Measurements from ENCODE around the gene SMIM44.

Gene SMIM44

DNA sequence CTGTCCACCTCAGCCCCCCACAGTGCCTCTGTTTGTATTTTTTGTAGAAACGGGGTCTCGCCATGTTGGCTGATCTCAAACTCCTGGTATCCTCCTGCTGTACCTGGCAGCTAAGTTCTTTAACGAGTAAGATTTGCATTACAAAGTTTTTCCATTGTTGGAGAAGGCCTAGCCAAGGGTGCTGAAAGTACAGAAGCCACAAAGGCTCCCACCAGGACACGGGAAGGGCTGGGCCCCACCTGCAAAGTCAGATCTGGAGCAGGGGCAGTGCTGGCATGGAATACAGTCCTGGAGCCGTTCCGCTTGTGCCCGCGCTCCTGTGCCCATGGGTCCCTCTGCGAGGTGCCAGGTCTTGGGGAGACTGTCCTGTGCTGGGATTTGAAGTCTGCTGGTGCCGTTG lies 35.0 kb upstream of the SMIM44 start:
- Histone ChIP-seq H3K36me3 (replicated peaks; ENCODE audit: low read depth, low read length) (peaks cover 19% of the 10 kb centered on the region), H3K4me3 (ENCODE audit: low read length) (no peak overlapping the region), H2AFZ (ENCODE audit: low read depth, low read length) (no peak overlapping the region), H3K27me3 (ENCODE audit: low read depth, low read length) (no peaks in the 10 kb centered on the region), H3K4me1 (ENCODE audit: low read length) (peaks cover 4% of the 10 kb centered on the region; the same call in 1 of the 2 replicates), H3K27ac (ENCODE audit: low read length) (no peak overlapping the region), H3K4me2 (ENCODE audit: low read length) (no peak overlapping the region), H3K79me2 (ENCODE audit: low read length) (peaks cover 78% of the 10 kb centered on the region), H3K9ac (ENCODE audit: low read length) (no peak overlapping the region), H4K20me1 (ENCODE audit: insufficient read depth, low read length) (peaks cover 77% of the 10 kb centered on the region), H3K9me3 (ENCODE audit: insufficient read depth, low read length) (no peaks in the 10 kb centered on the region)
- TF ChIP-seq, protein P1, sequence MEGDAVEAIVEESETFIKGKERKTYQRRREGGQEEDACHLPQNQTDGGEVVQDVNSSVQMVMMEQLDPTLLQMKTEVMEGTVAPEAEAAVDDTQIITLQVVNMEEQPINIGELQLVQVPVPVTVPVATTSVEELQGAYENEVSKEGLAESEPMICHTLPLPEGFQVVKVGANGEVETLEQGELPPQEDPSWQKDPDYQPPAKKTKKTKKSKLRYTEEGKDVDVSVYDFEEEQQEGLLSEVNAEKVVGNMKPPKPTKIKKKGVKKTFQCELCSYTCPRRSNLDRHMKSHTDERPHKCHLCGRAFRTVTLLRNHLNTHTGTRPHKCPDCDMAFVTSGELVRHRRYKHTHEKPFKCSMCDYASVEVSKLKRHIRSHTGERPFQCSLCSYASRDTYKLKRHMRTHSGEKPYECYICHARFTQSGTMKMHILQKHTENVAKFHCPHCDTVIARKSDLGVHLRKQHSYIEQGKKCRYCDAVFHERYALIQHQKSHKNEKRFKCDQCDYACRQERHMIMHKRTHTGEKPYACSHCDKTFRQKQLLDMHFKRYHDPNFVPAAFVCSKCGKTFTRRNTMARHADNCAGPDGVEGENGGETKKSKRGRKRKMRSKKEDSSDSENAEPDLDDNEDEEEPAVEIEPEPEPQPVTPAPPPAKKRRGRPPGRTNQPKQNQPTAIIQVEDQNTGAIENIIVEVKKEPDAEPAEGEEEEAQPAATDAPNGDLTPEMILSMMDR (IDR thresholded peaks at IDR 0.05; ENCODE audit: low read depth, low read length) = no peak
- no peak for TF ChIP-seq EZH2phosphoT487 (IDR thresholded peaks at IDR 0.05; ENCODE audit: low read depth)

DNA sequence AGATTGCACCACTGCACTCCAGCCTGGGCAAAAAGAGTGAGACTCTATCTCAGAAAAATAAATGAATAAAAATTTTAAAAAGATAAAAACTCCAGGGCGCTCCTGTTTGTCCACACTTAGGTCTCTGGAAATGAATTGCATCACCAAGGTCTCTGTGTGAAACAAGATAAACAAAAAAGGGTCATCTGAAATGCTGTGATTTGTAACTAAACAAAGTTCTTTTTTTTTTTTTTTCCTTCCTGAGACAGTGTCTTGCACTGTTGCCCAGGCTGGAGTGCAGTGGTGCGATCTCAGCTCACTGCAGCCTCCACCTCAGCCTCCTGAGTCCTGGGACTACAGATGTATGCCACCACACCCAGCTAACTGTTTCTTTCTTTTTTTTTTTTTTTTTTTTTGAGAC lies 34.4 kb upstream of the SMIM44 start:
- H3K27ac ChIP-seq (ENCODE audit: low read length) = no peak overlapping the region
- peaks cover 83% of the 10 kb centered on the region for H4K20me1 ChIP-seq (ENCODE audit: insufficient read depth, low read length)
- H3K36me3 ChIP-seq (replicated peaks; ENCODE audit: low read depth, low read length) = peaks cover 19% of the 10 kb centered on the region

DNA sequence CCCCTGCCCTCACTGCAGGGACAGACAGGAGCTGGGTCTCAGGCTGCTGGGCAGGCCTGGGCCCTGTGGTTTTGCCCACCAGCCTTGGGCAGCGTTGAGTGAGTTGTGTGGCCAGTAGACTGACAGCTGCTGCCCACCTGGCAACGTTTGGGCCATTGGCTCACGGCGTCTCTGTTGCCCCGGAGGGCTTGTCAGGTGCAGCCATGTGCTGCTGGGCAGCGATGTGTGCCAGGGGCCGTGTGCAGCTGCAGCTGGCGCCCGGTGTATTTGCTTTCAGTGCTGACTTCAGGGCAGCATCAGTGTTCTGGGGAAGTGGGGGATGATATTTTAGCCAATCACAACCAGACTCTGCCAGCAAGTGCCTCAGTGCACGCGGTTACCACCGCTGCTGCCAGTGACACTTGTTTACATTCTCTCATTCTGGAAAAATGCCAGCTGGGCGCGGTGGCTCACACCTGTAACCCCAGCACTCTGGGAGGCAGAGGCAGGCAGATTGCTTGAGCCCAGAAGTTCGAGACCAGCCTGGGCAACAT lies 33.5 kb upstream of the SMIM44 start:
- Histone ChIP-seq H3K27me3 (ENCODE audit: low read depth, low read length) (no peaks in the 10 kb centered on the region), H3K27ac (ENCODE audit: low read length) (no peak overlapping the region), H3K4me3 (ENCODE audit: low read length) (no peak overlapping the region), H3K79me2 (ENCODE audit: low read length) (peaks cover 85% of the 10 kb centered on the region), H3K36me3 (replicated peaks; ENCODE audit: low read depth, low read length) (peaks cover 15% of the 10 kb centered on the region), H4K20me1 (ENCODE audit: insufficient read depth, low read length) (peaks cover 85% of the 10 kb centered on the region), H3K9ac (ENCODE audit: low read length) (no peak overlapping the region), H3K4me1 (ENCODE audit: low read length) (peaks cover 4% of the 10 kb centered on the region; the same call in 1 of the 2 replicates), H3K4me2 (ENCODE audit: low read length) (no peak overlapping the region), H2AFZ (ENCODE audit: low read depth, low read length) (no peak overlapping the region), H3K9me3 (ENCODE audit: insufficient read depth, low read length) (no peaks in the 10 kb centered on the region)
- TF ChIP-seq, protein P1 (IDR thresholded peaks at IDR 0.05; ENCODE audit: low read depth, low read length) = no peak
- TF ChIP-seq EZH2phosphoT487 (IDR thresholded peaks at IDR 0.05; ENCODE audit: low read depth) = no peak

More for the DNA sequence above, 34.4 kb upstream of the SMIM44 start:
- no peaks in the 10 kb centered on the region for H3K9me3 ChIP-seq (ENCODE audit: insufficient read depth, low read length)
- no peak overlapping the region for H3K4me2 ChIP-seq (ENCODE audit: low read length)
- H3K27me3 ChIP-seq (ENCODE audit: low read depth, low read length) = no peaks in the 10 kb centered on the region
- H3K79me2 ChIP-seq (ENCODE audit: low read length) = peaks cover 85% of the 10 kb centered on the region
- no peak overlapping the region for H3K4me3 ChIP-seq (ENCODE audit: low read length)
- H2AFZ ChIP-seq (ENCODE audit: low read depth, low read length) = no peak overlapping the region
- TF ChIP-seq, protein P1 (IDR thresholded peaks at IDR 0.05; ENCODE audit: low read depth, low read length) = no peak
- no peak for TF ChIP-seq EZH2phosphoT487 (IDR thresholded peaks at IDR 0.05; ENCODE audit: low read depth)
- H3K4me1 ChIP-seq (ENCODE audit: low read length) = peaks cover 4% of the 10 kb centered on the region; the same call in 1 of the 2 replicates
- H3K9ac ChIP-seq (ENCODE audit: low read length) = no peak overlapping the region

DNA sequence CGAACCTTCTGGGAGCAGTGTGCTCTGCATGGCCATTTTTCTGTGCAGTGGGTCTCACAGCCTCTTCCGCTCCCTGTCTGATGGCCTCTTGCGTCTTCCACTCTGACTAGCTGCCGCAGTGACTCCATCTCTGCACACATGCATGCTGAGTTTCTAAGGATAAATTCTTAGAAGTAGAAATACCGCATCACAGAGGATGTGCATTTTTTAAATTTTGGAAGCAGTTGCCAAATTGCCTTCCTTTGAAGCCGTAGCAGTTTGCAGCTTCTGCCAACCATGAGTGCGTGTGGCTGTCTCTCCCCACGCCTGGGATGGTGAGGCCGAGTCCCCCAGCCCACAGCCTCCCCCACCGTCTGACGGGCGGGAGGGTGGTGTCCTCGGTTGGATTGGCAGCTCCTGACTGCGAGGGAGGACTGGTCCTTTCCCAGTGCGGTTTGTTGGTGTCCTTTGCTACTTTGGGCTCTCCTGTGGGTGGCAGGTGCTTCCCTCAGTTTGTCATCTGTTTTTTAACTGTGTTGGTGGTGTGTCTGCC lies 32.7 kb upstream of the SMIM44 start:
- no peak overlapping the region for H3K4me2 ChIP-seq (ENCODE audit: low read length)
- H3K4me1 ChIP-seq (ENCODE audit: low read length) = peaks cover 4% of the 10 kb centered on the region; the same call in 1 of the 2 replicates
- peaks cover 86% of the 10 kb centered on the region for H3K79me2 ChIP-seq (ENCODE audit: low read length)
- no peak overlapping the region for H3K9ac ChIP-seq (ENCODE audit: low read length)
- H2AFZ ChIP-seq (ENCODE audit: low read depth, low read length) = no peak overlapping the region
- TF ChIP-seq EZH2phosphoT487 (IDR thresholded peaks at IDR 0.05; ENCODE audit: low read depth) = no peak
- TF ChIP-seq, protein P1 (IDR thresholded peaks at IDR 0.05; ENCODE audit: low read depth, low read length) = no peak
- H3K27ac ChIP-seq (ENCODE audit: low read length) = no peak overlapping the region
- H4K20me1 ChIP-seq (ENCODE audit: insufficient read depth, low read length) = peaks cover 90% of the 10 kb centered on the region
- H3K9me3 ChIP-seq (ENCODE audit: insufficient read depth, low read length) = no peaks in the 10 kb centered on the region
- no peak overlapping the region for H3K4me3 ChIP-seq (ENCODE audit: low read length)
- H3K27me3 ChIP-seq (ENCODE audit: low read depth, low read length) = no peaks in the 10 kb centered on the region
- H3K36me3 ChIP-seq (replicated peaks; ENCODE audit: low read depth, low read length) = peaks cover 14% of the 10 kb centered on the region
